HG02678 (cell line): ENCODE data around the gene GOLIM4.

Experiments
- ATAC-seq: cut with Tn5 transposase; IDR thresholded peaks from one replicate; pipeline ENCODE4 v1.9.1; 2021; ENCODE audit warnings: mild to moderate bottlenecking, moderate library complexity; ENCODE audit not compliant: unreplicated experiment

The GOLIM4 gene

GRCh38 chr3:168001244-168001643 lies 94.5 kb downstream of the GOLIM4 start:
- no peak for ATAC-seq

- ATAC-seq, result no peak
Measured at GRCh38 chr3:167998253-167998652, 97.5 kb downstream of the GOLIM4 start.

- ATAC-seq, result no peak
Measured at GRCh38 chr3:167996514-167996913, 99.2 kb downstream of the GOLIM4 start.

GRCh38 chr3:167992381-167992780 lies 103.3 kb downstream of the GOLIM4 start:
- no peak for ATAC-seq

GRCh38 chr3:167991213-167991612 lies 104.5 kb downstream of the GOLIM4 start:
- no peak for ATAC-seq

GRCh38 chr3:167989999-167990398 lies 105.7 kb downstream of the GOLIM4 start:
- no peak for ATAC-seq

GRCh38 chr3:167989066-167989465 lies 106.7 kb downstream of the GOLIM4 start:
- no peak for ATAC-seq

GRCh38 chr3:167983583-167983982 lies 112.1 kb downstream of the GOLIM4 start:
- ATAC-seq, result no peak

- ATAC-seq, result no peak
Measured at GRCh38 chr3:167978486-167978885, 117.2 kb downstream of the GOLIM4 start.

GRCh38 chr3:167978071-167978470 lies 117.7 kb downstream of the GOLIM4 start:
- ATAC-seq, result no peak

- no peak for ATAC-seq
Measured at GRCh38 chr3:167976516-167977361, 119.0 kb downstream of the GOLIM4 start.

GRCh38 chr3:167973901-167974300 lies 121.8 kb downstream of the GOLIM4 start:
- no peak for ATAC-seq

- ATAC-seq, result no peak
Measured at GRCh38 chr3:167973046-167973445, 122.7 kb downstream of the GOLIM4 start.

- no peak for ATAC-seq
Measured at GRCh38 chr3:167972502-167972901, 123.2 kb downstream of the GOLIM4 start.

GRCh38 chr3:167969548-167969947 lies 126.2 kb downstream of the GOLIM4 start:
- ATAC-seq, result no peak

- ATAC-seq, result no peak
Measured at GRCh38 chr3:167967257-167968036, 128.3 kb downstream of the GOLIM4 start.
